Spleen (tissue), 7 donors: Measurements from ENCODE around the gene PCCA.

ENCODE experiments used
- POLR2A ChIP-seq, 3 donors: fragments of 450-650 bp; IDR thresholded peaks; one replicate each; pipeline ENCODE4 v1.5.1; 2017; ENCODE audit warnings: antibody characterized with exemption in 3 of 3, mild to moderate bottlenecking in 1 of 3
- POLR2AphosphoS5 ChIP-seq, 3 donors: sonication (generic); formaldehyde crosslinking; IDR thresholded peaks; one replicate each; pipeline ENCODE4 v1.5.1; 2017; ENCODE audit warnings: antibody characterized with exemption in 3 of 3
- TF ChIP-seq, protein P1 (sequence below), 11 experiments: fragments of 200-600 bp in 7 of 11; fragments of 450-650 bp in 4 of 11; sonication (generic) in 4 of 11; IDR thresholded peaks in 8 of 11; conservative IDR thresholded peaks in 3 of 11; 1 replicate in 7 of 11; 2 replicates in 4 of 11; pipeline versions ENCODE4 v1.4.0 to v1.8.0; 2016 to 2021; ENCODE audit warnings: antibody characterized with exemption in 11 of 11, inconsistent platforms in 4 of 11, mild to moderate bottlenecking in 1 of 11
- donor health status: DM: no; HTN: no; CAD: no; lungs with moderate emphysema.
- donor health status: DM: no; HTN: no; CAD: no.
- donor health status: DM: no; HTN: no; CAD: no.

- TF ChIP-seq POLR2A (IDR thresholded peaks at IDR 0.05) (no peak), POLR2AphosphoS5 (IDR thresholded peaks at IDR 0.05) (no peak)
- TF ChIP-seq, protein P1, sequence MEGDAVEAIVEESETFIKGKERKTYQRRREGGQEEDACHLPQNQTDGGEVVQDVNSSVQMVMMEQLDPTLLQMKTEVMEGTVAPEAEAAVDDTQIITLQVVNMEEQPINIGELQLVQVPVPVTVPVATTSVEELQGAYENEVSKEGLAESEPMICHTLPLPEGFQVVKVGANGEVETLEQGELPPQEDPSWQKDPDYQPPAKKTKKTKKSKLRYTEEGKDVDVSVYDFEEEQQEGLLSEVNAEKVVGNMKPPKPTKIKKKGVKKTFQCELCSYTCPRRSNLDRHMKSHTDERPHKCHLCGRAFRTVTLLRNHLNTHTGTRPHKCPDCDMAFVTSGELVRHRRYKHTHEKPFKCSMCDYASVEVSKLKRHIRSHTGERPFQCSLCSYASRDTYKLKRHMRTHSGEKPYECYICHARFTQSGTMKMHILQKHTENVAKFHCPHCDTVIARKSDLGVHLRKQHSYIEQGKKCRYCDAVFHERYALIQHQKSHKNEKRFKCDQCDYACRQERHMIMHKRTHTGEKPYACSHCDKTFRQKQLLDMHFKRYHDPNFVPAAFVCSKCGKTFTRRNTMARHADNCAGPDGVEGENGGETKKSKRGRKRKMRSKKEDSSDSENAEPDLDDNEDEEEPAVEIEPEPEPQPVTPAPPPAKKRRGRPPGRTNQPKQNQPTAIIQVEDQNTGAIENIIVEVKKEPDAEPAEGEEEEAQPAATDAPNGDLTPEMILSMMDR (IDR thresholded peaks at IDR 0.05 in 8 of 11, conservative IDR thresholded peaks at IDR 0.05 in 3 of 11), result no peak
Observed at GRCh38 chr13:100247937-100248336, 159.0 kb downstream of the PCCA start.
